Gastrocnemius medialis (tissue), 4 donors: ENCODE data around the gene PDSS2.

Experiments used
- CTCF ChIP-seq, 5 experiments: fragments of 450-650 bp in 3 of 5; fragments of 200-600 bp in 2 of 5; sonication (generic) in 2 of 5; IDR thresholded peaks in 4 of 5; conservative IDR thresholded peaks in 1 of 5; 1 replicate in 4 of 5; 2 replicates in 1 of 5; pipeline ENCODE4 v1.5.1; 2016 to 2019; ENCODE audit warnings: antibody characterized with exemption in 5 of 5, mild to moderate bottlenecking in 3 of 5, moderate library complexity in 3 of 5
- POLR2A ChIP-seq, 2 donors: fragments of 450-650 bp; IDR thresholded peaks; one replicate each; pipeline ENCODE4 v1.6.1; 2017; ENCODE audit warnings: antibody characterized with exemption in 2 of 2, mild to moderate bottlenecking in 2 of 2, moderate library complexity in 2 of 2

- TF ChIP-seq CTCF (IDR thresholded peaks at IDR 0.05 in 4 of 5, conservative IDR thresholded peaks at IDR 0.05 in 1 of 5) (no peak), POLR2A (IDR thresholded peaks at IDR 0.05) (no peak)
Observed at GRCh38 chr6:107319906-107320530, 139.3 kb downstream of the PDSS2 start.
